Measurements from ENCODE around the gene PNPLA1. TPM values are rescaled to one million over a fixed set of nuclear protein-coding genes. Genes with fewer than 3 reads are reported as not detected.

The PNPLA1 gene
- total RNA-seq, 1 donor from 2014 or later = not detected

DNA sequence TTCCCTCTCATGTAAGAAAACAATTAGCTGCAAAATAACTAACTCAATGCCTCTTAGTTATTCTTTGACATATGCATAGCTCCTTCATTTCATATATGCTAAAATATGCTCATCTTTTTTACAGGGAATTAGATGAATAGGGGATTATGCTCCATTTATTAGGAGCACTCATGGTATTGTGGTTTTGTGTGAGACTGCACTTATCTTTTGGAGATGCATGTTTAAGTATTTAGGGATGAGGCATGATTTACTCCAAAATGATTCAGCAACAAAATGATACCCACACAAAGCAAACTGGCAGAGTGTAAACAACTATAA, 58.0 kb downstream of the PNPLA1 start:
- Mint-ChIP-seq H3K36me3 (ENCODE audit: low read depth) (no peaks in the 10 kb centered on the region), H3K27ac (no peak overlapping the region), H3K27me3 (peaks cover 2% of the 10 kb centered on the region), H3K9me3 (no peaks in the 10 kb centered on the region), H3K4me3 (no peak overlapping the region), H3K4me1 (peaks cover 2% of the 10 kb centered on the region)
- TF ChIP-seq, protein P1, sequence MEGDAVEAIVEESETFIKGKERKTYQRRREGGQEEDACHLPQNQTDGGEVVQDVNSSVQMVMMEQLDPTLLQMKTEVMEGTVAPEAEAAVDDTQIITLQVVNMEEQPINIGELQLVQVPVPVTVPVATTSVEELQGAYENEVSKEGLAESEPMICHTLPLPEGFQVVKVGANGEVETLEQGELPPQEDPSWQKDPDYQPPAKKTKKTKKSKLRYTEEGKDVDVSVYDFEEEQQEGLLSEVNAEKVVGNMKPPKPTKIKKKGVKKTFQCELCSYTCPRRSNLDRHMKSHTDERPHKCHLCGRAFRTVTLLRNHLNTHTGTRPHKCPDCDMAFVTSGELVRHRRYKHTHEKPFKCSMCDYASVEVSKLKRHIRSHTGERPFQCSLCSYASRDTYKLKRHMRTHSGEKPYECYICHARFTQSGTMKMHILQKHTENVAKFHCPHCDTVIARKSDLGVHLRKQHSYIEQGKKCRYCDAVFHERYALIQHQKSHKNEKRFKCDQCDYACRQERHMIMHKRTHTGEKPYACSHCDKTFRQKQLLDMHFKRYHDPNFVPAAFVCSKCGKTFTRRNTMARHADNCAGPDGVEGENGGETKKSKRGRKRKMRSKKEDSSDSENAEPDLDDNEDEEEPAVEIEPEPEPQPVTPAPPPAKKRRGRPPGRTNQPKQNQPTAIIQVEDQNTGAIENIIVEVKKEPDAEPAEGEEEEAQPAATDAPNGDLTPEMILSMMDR (IDR thresholded peaks at IDR 0.05) = no peak
- POLR2A ChIA-PET = interaction anchor here (0.6 kb wide), 1 partner anchor 192 kb away, joined by 4 read pairs; no protein-coding TSS in a partner anchor
- ATAC-seq (ENCODE audit: low read depth) (no peak), DNase-seq (no peak)
- intact Hi-C loops (cut with micrococcal nuclease) = no loop called here
- CTCF ChIA-PET = interaction anchor here (1.1 kb wide), 1 partner anchor 13 kb away, joined by 3 read pairs; no protein-coding TSS in a partner anchor

DNA sequence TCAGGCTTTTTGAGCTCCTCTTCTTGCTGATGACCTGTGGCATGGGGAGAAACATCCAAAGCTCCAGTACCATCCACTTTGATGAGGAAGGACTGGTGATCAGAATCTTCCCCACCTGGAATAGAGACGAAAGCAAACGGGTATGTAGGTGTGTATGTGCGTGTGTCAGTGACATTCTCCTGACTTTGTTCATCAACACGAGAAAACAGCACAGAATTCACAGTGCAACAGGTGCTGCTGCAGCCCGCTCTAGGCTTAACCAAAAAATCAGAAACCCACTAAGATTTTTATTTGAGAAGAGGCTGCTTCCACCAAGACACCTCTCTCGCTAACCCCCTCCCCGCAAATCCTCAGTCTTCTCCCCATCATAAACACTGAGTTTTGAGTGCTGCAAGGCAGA, 58.7 kb downstream of the PNPLA1 start:
- H3K9me3 Mint-ChIP-seq = no peaks in the 10 kb centered on the region
- DNase-seq (no peak), ATAC-seq (ENCODE audit: low read depth) (no peak)
- TF ChIP-seq, protein P1 (IDR thresholded peaks at IDR 0.05) = no peak
- peaks cover 2% of the 10 kb centered on the region for H3K4me1 Mint-ChIP-seq
- H3K4me3 Mint-ChIP-seq = no peak overlapping the region
- intact Hi-C loops (cut with micrococcal nuclease) = no loop called here
- H3K27me3 Mint-ChIP-seq = peaks cover 2% of the 10 kb centered on the region
- no peaks in the 10 kb centered on the region for H3K36me3 Mint-ChIP-seq (ENCODE audit: low read depth)
- ChIA-PET CTCF (interaction anchor here (1.1 kb wide), 1 partner anchor 12 kb away, joined by 3 read pairs; no protein-coding TSS in a partner anchor), POLR2A (no interaction called here)
- H3K27ac Mint-ChIP-seq = no peak overlapping the region

DNA sequence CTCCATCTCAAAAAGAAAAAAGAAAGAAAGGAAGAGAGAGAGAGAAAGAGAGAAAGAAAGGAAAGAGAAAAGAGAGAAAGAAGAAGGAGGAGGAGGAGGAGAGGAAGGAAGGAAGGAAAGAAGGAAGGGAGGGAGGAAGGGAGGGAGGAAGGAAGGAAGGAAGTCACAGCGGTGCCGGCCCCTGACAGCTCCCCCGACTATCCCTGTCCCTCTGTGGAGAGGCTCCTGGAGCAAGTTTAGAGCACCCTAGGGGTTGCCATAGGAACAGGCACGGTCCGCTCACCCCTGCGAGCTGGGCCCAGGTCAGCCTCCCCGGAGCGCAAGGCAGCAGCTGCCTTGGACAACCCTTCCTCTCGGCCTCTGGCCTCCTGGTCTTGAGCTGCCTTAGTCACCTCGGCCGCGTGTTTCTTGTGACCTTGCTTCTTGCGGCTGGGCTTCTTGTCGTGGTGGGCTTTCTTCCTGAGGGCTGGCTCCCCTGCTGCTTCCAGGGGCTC, 60.0 kb downstream of the PNPLA1 start:
- DNase-seq = no peak

DNA sequence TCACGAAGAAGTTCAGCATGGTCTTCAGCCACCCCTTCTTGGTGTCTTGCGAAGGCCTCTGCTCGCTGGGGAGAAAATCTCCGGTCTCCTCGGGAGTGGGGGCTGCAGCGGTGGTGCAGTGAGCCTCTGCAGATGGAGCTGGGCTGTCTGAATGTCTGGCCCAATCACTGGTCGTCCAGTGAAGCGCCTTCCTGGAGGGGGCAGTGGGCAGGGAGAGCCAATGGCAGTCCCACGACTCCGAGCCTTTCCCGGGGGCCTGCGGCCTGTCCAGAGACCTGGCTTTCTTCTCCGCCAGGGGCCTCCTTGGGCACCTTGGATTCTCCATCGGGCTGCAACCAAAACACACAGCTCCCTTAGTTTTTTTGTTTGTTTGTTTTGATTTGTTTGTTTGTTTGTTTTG, 60.5 kb downstream of the PNPLA1 start:
- Mint-ChIP-seq H3K27me3 (peaks cover 16% of the 10 kb centered on the region), H3K4me3 (no peak overlapping the region), H3K36me3 (ENCODE audit: low read depth) (no peaks in the 10 kb centered on the region), H3K27ac (no peak overlapping the region), H3K9me3 (no peaks in the 10 kb centered on the region), H3K4me1 (peaks cover 5% of the 10 kb centered on the region)
- ChIA-PET CTCF (interaction anchor here (1.4 kb wide), 1 partner anchor 11 kb away, joined by 3 read pairs; no protein-coding TSS in a partner anchor), POLR2A (no interaction called here)
- DNase-seq (no peak), ATAC-seq (ENCODE audit: low read depth) (no peak)
- intact Hi-C loops (cut with micrococcal nuclease) = no loop called here
- TF ChIP-seq, protein P1 (IDR thresholded peaks at IDR 0.05) = no peak

More for the DNA sequence above, 60.0 kb downstream of the PNPLA1 start:
- POLR2A ChIA-PET = interaction anchor here (0.8 kb wide), 1 partner anchor 1538 kb away, joined by 5 read pairs; the partner anchor contains the start of gene BLTP3A
- ATAC-seq (ENCODE audit: low read depth) = no peak
- Mint-ChIP-seq H3K4me1 (peaks cover 2% of the 10 kb centered on the region), H3K4me3 (no peak overlapping the region), H3K36me3 (ENCODE audit: low read depth) (no peaks in the 10 kb centered on the region), H3K9me3 (no peaks in the 10 kb centered on the region), H3K27me3 (peaks cover 11% of the 10 kb centered on the region), H3K27ac (no peak overlapping the region)
- CTCF ChIA-PET = interaction anchor here (1.4 kb wide), 1 partner anchor 11 kb away, joined by 3 read pairs; no protein-coding TSS in a partner anchor
- intact Hi-C loops (cut with micrococcal nuclease) = no loop called here
- TF ChIP-seq, protein P1 (IDR thresholded peaks at IDR 0.05) = no peak

DNA sequence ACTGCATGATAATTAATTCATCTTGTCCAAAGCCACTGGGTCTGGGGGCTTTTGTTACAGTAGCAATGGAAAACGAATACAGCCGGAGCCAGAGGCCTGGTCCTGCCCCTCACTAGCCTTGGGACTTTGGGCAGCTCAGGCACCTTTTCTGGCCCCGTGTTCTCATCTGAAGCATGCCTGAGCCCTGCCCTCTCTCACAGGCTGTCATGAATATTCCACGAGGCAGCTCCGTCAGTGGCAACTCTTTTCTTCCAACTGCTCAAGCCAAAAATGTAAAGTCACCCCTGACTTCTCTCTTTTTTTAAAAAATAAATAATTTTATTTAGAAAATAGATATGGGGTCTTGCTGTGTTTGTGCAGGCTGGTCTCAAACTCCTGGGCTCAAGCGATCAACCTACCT, 61.5 kb downstream of the PNPLA1 start:
- TF ChIP-seq, protein P1 (IDR thresholded peaks at IDR 0.05) = no peak
- no peak overlapping the region for H3K27ac Mint-ChIP-seq
- H3K4me1 Mint-ChIP-seq = peaks cover 8% of the 10 kb centered on the region
- no peak overlapping the region for H3K4me3 Mint-ChIP-seq
- ATAC-seq (ENCODE audit: low read depth) = no peak
- ChIA-PET CTCF (no interaction called here), POLR2A (no interaction called here)
- H3K9me3 Mint-ChIP-seq = no peaks in the 10 kb centered on the region
- intact Hi-C loops (cut with micrococcal nuclease) = no loop called here
- no peak for DNase-seq
- H3K36me3 Mint-ChIP-seq (ENCODE audit: low read depth) = no peaks in the 10 kb centered on the region
- peaks cover 17% of the 10 kb centered on the region for H3K27me3 Mint-ChIP-seq
